Measurements from ENCODE around the gene FGFR2.

FGFR2 gene

GRCh38 chr10:121485436-121486139 is 112.7 kb downstream of the FGFR2 start:
- no peak for TF ChIP-seq PPARA (CRISPR knock-in tag; IDR thresholded peaks at IDR 0.05; ENCODE audit: borderline replicate concordance)
- TF ChIP-seq POU6F1 (CRISPR knock-in tag; IDR thresholded peaks at IDR 0.05; ENCODE audit: borderline replicate concordance, low read depth): no peak
- no peak for TF ChIP-seq TSHZ2 (CRISPR knock-in tag; IDR thresholded peaks at IDR 0.05)
- TF ChIP-seq ISL1 (CRISPR knock-in tag; IDR thresholded peaks at IDR 0.05): no peak
- no peak for TF ChIP-seq CSDC2 (CRISPR knock-in tag; IDR thresholded peaks at IDR 0.05)
- TF ChIP-seq ZNF565 (CRISPR knock-in tag; conservative IDR thresholded peaks at IDR 0.05; ENCODE audit: low read depth): no peak
- TF ChIP-seq ZFP3 (CRISPR knock-in tag; IDR thresholded peaks at IDR 0.05): no peak
- TF ChIP-seq OSR1 (CRISPR knock-in tag; IDR thresholded peaks at IDR 0.05): no peak
- TF ChIP-seq ZFP30 (CRISPR knock-in tag; IDR thresholded peaks at IDR 0.05): no peak
- no peak for TF ChIP-seq CREB5 (CRISPR knock-in tag; IDR thresholded peaks at IDR 0.05; ENCODE audit: low read depth)
- no peak for TF ChIP-seq TOX (CRISPR knock-in tag; IDR thresholded peaks at IDR 0.05; ENCODE audit: borderline replicate concordance)
- no peak for TF ChIP-seq ZNF8 (CRISPR knock-in tag; IDR thresholded peaks at IDR 0.05)
- no peak for TF ChIP-seq PATZ1 (CRISPR knock-in tag; IDR thresholded peaks at IDR 0.05; ENCODE audit: borderline replicate concordance)
- TF ChIP-seq ZC3H10 (CRISPR knock-in tag; IDR thresholded peaks at IDR 0.05): no peak
- no peak for TF ChIP-seq BACH2 (CRISPR knock-in tag; IDR thresholded peaks at IDR 0.05; ENCODE audit: borderline replicate concordance)
- TF ChIP-seq CSRNP3 (CRISPR knock-in tag; IDR thresholded peaks at IDR 0.05): no peak
- no peak for ATAC-seq

GRCh38 chr10:121484816-121485215 is 113.4 kb downstream of the FGFR2 start:
- TF ChIP-seq ZC3H10 (CRISPR knock-in tag; IDR thresholded peaks at IDR 0.05) (no peak), ESRRG (CRISPR knock-in tag; IDR thresholded peaks at IDR 0.05) (no peak), RARB (CRISPR knock-in tag; IDR thresholded peaks at IDR 0.05) (no peak), ZNF565 (CRISPR knock-in tag; conservative IDR thresholded peaks at IDR 0.05; ENCODE audit: low read depth) (no peak), ARNTL (CRISPR knock-in tag; IDR thresholded peaks at IDR 0.05; ENCODE audit: borderline replicate concordance, low read depth) (no peak)
- ATAC-seq: no peak

- no peak for ATAC-seq
- TF ChIP-seq CSDC2 (CRISPR knock-in tag; IDR thresholded peaks at IDR 0.05) (no peak), OSR1 (CRISPR knock-in tag; IDR thresholded peaks at IDR 0.05) (no peak), CREB5 (CRISPR knock-in tag; IDR thresholded peaks at IDR 0.05; ENCODE audit: low read depth) (no peak)
Measured at GRCh38 chr10:121484401-121484800, 113.8 kb downstream of the FGFR2 start.

All from SK-N-SH treated with all-trans-retinoic acid at 6 μM for 48 hours (cell line).